ENCODE data around the gene BEND4.

The BEND4 gene

GRCh38 chr4:42101446-42101975 is 50.9 kb downstream of the BEND4 start:
- DNase-seq: no peak

DNA sequence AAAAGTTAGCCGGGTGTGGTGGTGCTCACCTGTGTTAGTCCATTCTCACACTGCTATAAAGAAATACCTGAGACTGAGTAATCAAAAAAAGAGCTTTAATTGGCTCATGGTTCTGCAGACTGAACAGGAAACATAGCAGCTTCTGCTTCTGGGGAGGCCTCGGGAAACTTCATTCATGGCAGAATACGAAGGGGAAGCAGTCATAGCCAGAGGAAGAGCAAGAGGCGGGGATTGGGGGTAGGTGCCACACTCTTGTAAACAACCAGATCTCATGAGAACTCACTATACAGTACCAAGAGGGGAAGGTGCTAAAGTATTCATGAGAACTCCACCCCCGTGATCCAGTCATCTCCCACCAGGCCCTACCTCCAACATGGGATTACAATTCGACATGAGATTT is 64.1 kb downstream of the BEND4 start:
- DNase-seq: no peak

DNA sequence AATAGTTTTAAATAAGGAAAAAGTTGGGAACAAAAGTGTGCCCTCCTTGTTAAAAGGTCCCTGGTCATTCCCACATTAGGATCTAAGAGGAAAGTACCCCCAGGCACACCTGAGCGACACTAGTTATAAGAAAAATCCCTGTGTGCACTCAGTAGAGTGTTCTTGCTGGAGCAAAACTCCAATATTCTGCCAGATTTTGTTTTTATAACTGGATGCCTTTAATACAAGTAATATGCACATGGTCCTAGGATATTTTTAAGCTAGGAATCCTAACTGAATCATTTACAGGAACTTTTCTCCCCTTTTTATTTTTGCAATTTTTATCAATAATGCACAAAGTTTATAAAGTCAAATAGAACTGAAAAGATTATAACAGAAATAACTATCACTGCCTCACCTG is 68.6 kb downstream of the BEND4 start:
- DNase-seq: no peak

DNA sequence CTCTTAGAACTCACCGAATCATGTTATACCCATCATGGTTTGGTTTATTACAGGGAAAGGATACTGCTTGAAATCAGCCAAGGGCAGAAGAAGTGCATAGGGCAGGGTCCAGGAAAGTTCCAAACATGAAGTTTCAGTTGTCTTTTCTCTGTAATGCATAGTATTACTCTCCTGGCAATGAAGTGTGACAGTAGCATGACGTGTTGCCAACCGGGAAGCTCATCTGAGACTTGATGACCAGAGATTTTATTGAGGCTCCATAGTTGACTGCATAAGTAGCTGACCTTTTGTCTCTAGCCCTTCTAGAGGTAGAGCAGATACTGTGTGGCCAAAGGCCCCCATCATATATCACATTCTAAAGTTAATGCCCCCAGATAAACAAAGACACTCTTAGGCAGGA is 72.1 kb downstream of the BEND4 start:
- DNase-seq: no peak

DNA sequence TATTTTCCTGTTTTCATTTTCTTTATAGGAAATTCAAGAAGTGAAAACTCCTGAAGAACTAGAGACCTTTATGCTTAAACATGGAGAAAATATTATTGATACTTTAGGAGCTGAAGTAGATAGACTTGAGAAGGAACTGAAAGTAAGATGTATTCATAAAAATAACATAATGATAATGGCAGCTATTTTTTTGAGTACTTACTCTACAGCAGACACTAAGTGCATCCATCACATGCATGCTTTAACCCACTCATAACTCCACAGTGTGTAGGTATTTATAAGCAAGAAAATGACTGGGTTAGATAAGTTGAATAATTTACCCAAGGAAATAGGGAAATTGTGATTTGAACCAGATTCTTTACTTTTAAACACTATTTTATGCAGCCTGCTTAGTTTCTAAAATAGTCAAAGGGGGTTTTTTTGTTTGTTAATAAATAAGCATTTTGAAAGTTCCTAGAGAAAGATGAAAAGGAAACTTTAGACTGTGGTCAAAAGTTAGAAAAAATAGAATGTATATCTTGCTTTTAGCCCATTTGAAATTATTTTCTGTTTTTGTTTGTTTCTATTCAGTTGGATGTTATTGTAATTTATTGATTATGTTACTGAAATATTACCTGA is 74.2 kb downstream of the BEND4 start:
- no peak for DNase-seq

DNA sequence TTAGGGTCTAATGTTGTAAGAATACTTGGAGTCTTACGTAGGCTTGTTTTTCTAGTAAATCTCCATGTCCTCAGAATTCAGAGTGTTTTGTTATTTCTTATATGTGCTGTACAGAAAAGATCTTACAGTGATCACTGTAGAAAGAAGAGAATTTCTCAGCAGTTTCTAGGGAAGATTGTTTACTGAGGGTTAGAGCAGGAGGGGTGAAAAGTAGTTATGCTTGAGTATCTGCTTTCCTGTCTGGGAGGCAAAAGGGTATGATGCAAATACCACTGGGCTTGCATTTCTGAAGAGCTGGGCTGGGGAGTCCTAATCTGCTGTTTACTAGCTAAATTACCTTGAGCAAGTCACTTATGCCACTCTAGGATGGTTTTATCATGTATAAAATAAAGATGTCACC is 78.2 kb downstream of the BEND4 start:
- DNase-seq: no peak

GRCh38 chr4:42070463-42070862 is 82.0 kb downstream of the BEND4 start:
- no peak for DNase-seq

DNA sequence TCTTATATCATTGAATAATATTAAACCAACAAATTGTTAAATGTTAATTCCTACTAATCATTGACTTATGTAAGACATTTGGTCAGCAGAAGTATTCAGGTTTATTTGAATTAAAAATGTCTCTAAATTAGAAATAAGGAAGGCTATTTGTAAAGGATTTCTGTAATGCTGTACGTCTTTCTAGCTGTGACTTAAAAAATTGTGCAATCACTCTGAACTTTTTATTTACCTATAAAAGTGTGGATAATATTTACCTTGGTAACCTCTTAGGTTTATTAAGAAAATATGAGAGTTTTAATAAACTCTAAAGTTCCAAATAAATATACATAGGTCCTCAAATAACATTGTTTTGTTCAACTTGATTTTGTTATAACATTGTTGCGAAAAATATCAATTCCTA is 85.2 kb downstream of the BEND4 start:
- DNase-seq: no peak

- no peak for DNase-seq
These were observed 86.1 kb downstream of the BEND4 start for GRCh38 chr4:42066402-42066801.

Data from activated CD4-positive, alpha-beta T cell treated with anti-CD3 and anti-CD28 coated beads for 48 hours (primary cell).